Measurements from ENCODE around the gene MOV10. TPM values are rescaled to one million over a fixed set of nuclear protein-coding genes. Genes with fewer than 3 reads are reported as not detected.

Gene MOV10
- total RNA-seq, 2 donors from 2014 or later, result 61.6 to 62.7 TPM

- TF ChIP-seq, protein P1, sequence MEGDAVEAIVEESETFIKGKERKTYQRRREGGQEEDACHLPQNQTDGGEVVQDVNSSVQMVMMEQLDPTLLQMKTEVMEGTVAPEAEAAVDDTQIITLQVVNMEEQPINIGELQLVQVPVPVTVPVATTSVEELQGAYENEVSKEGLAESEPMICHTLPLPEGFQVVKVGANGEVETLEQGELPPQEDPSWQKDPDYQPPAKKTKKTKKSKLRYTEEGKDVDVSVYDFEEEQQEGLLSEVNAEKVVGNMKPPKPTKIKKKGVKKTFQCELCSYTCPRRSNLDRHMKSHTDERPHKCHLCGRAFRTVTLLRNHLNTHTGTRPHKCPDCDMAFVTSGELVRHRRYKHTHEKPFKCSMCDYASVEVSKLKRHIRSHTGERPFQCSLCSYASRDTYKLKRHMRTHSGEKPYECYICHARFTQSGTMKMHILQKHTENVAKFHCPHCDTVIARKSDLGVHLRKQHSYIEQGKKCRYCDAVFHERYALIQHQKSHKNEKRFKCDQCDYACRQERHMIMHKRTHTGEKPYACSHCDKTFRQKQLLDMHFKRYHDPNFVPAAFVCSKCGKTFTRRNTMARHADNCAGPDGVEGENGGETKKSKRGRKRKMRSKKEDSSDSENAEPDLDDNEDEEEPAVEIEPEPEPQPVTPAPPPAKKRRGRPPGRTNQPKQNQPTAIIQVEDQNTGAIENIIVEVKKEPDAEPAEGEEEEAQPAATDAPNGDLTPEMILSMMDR (IDR thresholded peaks at IDR 0.05), result no peak
- Histone ChIP-seq H3K27ac (no peak overlapping the region), H3K9me3 (no peaks in the 10 kb centered on the region), H3K9ac (ENCODE audit: low read depth in 2 of 2, low read length in 2 of 2) (no peak overlapping the region), H3K4me1 (peaks cover 8% of the 10 kb centered on the region), H3K4me3 (no peak overlapping the region), H3K36me3 (no peaks in the 10 kb centered on the region), H3K27me3 (peaks cover 14% of the 10 kb centered on the region)
- intact Hi-C loops (cut with DNase I), result no loop called here
- no peak for DNase-seq
These were observed 73.9 kb downstream of the MOV10 start for GRCh38 chr1:112748396-112748795.

Other genes starting within 250 kb of the MOV10 start
- gene WNT2B, start 165.7 kb upstream of the MOV10 start, total RNA-seq, result 1 to 10 TPM; 4.3 to 5.9 TPM
- 10 to 100 TPM; 14.4 to 15.0 TPM for gene ST7L, start 55.5 kb upstream of the MOV10 start, total RNA-seq
- 100 to 1,000 TPM; 165 to 178 TPM for gene CAPZA1, start 54.8 kb upstream of the MOV10 start, total RNA-seq
- gene RHOC, start 32.5 kb downstream of the MOV10 start, total RNA-seq, result 100 to 1,000 TPM; 327 to 451 TPM
- gene PPM1J, start 40.7 kb downstream of the MOV10 start, total RNA-seq, result 1 to 10 TPM in 1 of 2 donors, under 1 TPM in 1; 0.80 to 1.0 TPM

Measured in colonic mucosa (tissue), 4 donors.